Liver (tissue), 9 donors: ENCODE data around the gene EVC2. TPM values are rescaled to one million over a fixed set of nuclear protein-coding genes. Genes with fewer than 3 reads are reported as not detected.

ENCODE experiments used
- DNase-seq: peaks from one replicate; pipeline ENCODE4 v3.0.0-alpha.2; 2017; ENCODE audit warnings: low spot score
- H3K27ac ChIP-seq, 2 donors: one replicate each; pipeline ENCODE4 v1.7.0; 2013; ENCODE audit warnings: inconsistent platforms in 2 of 2, low read length in 2 of 2, control low read depth in 1 of 2, low read depth in 1 of 2, mild to moderate bottlenecking in 1 of 2
- H3K27me3 ChIP-seq, 4 donors: one replicate each; pipeline versions ENCODE4 v1.6.1 to v1.7.0; 2013; ENCODE audit warnings: low read length in 3 of 4, inconsistent platforms in 1 of 4, mild to moderate bottlenecking in 1 of 4, moderate library complexity in 1 of 4; ENCODE audit not compliant: control insufficient read depth in 4 of 4, insufficient read depth in 4 of 4
- H3K36me3 ChIP-seq, 4 donors: one replicate each; pipeline versions ENCODE4 v1.6.1 to v1.7.0; 2013; ENCODE audit warnings: low read length in 3 of 4, mild to moderate bottlenecking in 3 of 4, low read depth in 1 of 4, moderate library complexity in 1 of 4; ENCODE audit not compliant: control insufficient read depth in 4 of 4, insufficient read depth in 3 of 4
- H3K4me1 ChIP-seq, 4 donors: one replicate each; pipeline versions ENCODE4 v1.6.1 to v1.7.0; 2013; ENCODE audit warnings: low read length in 3 of 4, mild to moderate bottlenecking in 3 of 4, moderate library complexity in 1 of 4; ENCODE audit not compliant: control insufficient read depth in 4 of 4, insufficient read depth in 4 of 4
- H3K4me3 ChIP-seq, 3 donors: one replicate each; pipeline versions ENCODE4 v1.6.1 to v1.7.0; 2013; ENCODE audit warnings: low read length in 3 of 3, control low read depth in 1 of 3, low read depth in 1 of 3, mild to moderate bottlenecking in 1 of 3
- H3K9ac ChIP-seq, 2 donors: one replicate each; pipeline ENCODE4 v1.7.0; 2013; ENCODE audit warnings: low read length in 2 of 2, mild to moderate bottlenecking in 2 of 2, moderate library complexity in 2 of 2, control low read depth in 1 of 2, low read depth in 1 of 2
- H3K9me3 ChIP-seq, 4 donors: one replicate each; pipeline versions ENCODE4 v1.6.1 to v1.7.0; 2013; ENCODE audit warnings: low read length in 3 of 4; ENCODE audit not compliant: control insufficient read depth in 4 of 4
- CTCF ChIP-seq: fragments of 150-350 bp; IDR thresholded peaks from 2 replicates; pipeline ENCODE4 v1.5.1; 2017; ENCODE audit warnings: improper control_type of control experiment, low read depth, low read length; ENCODE audit not compliant: missing input control
- EGR1 ChIP-seq, 2 donors: IDR thresholded peaks; 2 replicates each; pipeline ENCODE4 v1.6.1; 2016 to 2018; ENCODE audit warnings: antibody characterized with exemption in 2 of 2, low read depth in 2 of 2
- FOXA1 ChIP-seq: IDR thresholded peaks from 2 replicates; pipeline ENCODE4 v1.6.1; 2016; ENCODE audit warnings: antibody characterized with exemption
- FOXA2 ChIP-seq: IDR thresholded peaks from 2 replicates; pipeline ENCODE4 v1.6.1; 2016; ENCODE audit warnings: antibody characterized with exemption
- GABPA ChIP-seq, 2 donors: IDR thresholded peaks in 1 of 2; conservative IDR thresholded peaks in 1 of 2; 2 replicates each; pipeline ENCODE4 v1.6.1; 2016; ENCODE audit warnings: antibody characterized with exemption in 2 of 2, mild to moderate bottlenecking in 1 of 2, moderate library complexity in 1 of 2
- HNF4A ChIP-seq, 2 donors: conservative IDR thresholded peaks; 2 replicates each; pipeline ENCODE4 v1.6.1; 2016; ENCODE audit warnings: antibody characterized with exemption in 2 of 2, mild to moderate bottlenecking in 2 of 2
- HNF4G ChIP-seq: IDR thresholded peaks from 2 replicates; pipeline ENCODE4 v1.6.1; 2016; ENCODE audit warnings: antibody characterized with exemption
- JUND ChIP-seq, 2 donors: IDR thresholded peaks; 2 replicates each; pipeline ENCODE4 v1.6.1; 2016; ENCODE audit warnings: antibody characterized with exemption in 2 of 2
- NR2F2 ChIP-seq: IDR thresholded peaks from 2 replicates; pipeline ENCODE4 v1.6.1; 2016; ENCODE audit warnings: antibody characterized with exemption
- RAD21 ChIP-seq, 2 donors: IDR thresholded peaks; 2 replicates each; pipeline ENCODE4 v1.6.1; 2016; ENCODE audit warnings: antibody characterized with exemption in 2 of 2, mild to moderate bottlenecking in 2 of 2
- REST ChIP-seq: IDR thresholded peaks from 2 replicates; pipeline ENCODE4 v1.6.1; 2016; ENCODE audit warnings: antibody characterized with exemption, mild to moderate bottlenecking
- RXRA ChIP-seq, 2 donors: IDR thresholded peaks; 2 replicates each; pipeline ENCODE4 v1.6.1; 2017 to 2018; ENCODE audit warnings: antibody characterized with exemption in 2 of 2, mild to moderate bottlenecking in 1 of 2
- SP1 ChIP-seq: IDR thresholded peaks from 2 replicates; pipeline ENCODE4 v1.6.1; 2018; ENCODE audit warnings: antibody characterized with exemption, mild to moderate bottlenecking
- TAF1 ChIP-seq: conservative IDR thresholded peaks from 2 replicates; pipeline ENCODE4 v1.6.1; 2016; ENCODE audit warnings: antibody characterized with exemption, mild to moderate bottlenecking
- YY1 ChIP-seq: IDR thresholded peaks from 2 replicates; pipeline ENCODE4 v1.6.1; 2016; ENCODE audit warnings: antibody characterized with exemption, mild to moderate bottlenecking
- ZBTB33 ChIP-seq: IDR thresholded peaks from 2 replicates; pipeline ENCODE4 v1.6.1; 2016; ENCODE audit warnings: antibody characterized with exemption
- WGBS: extraction: QIAGEN DNeasy Blood & Tissue Kit; methylation state at CpG from one replicate; pipeline ENCODE4 v1.1.7; 2013; 5-methylcytosine and 5-hydroxymethylcytosine counted together
- polyA plus RNA-seq, 2 donors: library from polyadenylated mRNA; stranded (reverse) in 1 of 2; unstranded in 1 of 2; fragments of 200-250 nt in 1 of 2; fragments of >200 nt in 1 of 2; fragmentation: Nextera tagmentation in 1 of 2; extraction: Ambion mirVana in 1 of 2; gene quantifications; one replicate each; pipeline versions ENCODE4 v1.2.1 to v1.2.3, GENCODE V29; 2013 to 2015
- total RNA-seq, 2 donors: library from RNA; depleted of rRNA; stranded (reverse); fragments of >200 nt; gene quantifications; one replicate each; pipeline ENCODE4 v1.2.3, GENCODE V29; 2014
- TF ChIP-seq, protein P1 (sequence below): IDR thresholded peaks from 2 replicates; pipeline ENCODE4 v1.6.1; 2016; ENCODE audit warnings: antibody characterized with exemption
- TF ChIP-seq, protein P2 (sequence below): IDR thresholded peaks from 2 replicates; pipeline ENCODE4 v1.6.1; 2016; ENCODE audit warnings: antibody characterized with exemption
- donor health status: healthy.
- donor health status: healthy.
- donor health status: healthy.
- donor health status: healthy.
- donor health status: healthy.

The EVC2 gene
- total and polyA plus RNA-seq, 4 donors: 0.26 to 1.3 (median 0.57) TPM

- TF ChIP-seq REST (no peak), GABPA (IDR thresholded peaks at IDR 0.05 in 1 of 2, conservative IDR thresholded peaks at IDR 0.05 in 1 of 2) (no peak), TAF1 (no peak), HNF4A (conservative IDR thresholded peaks at IDR 0.05) (no peak), RXRA (IDR thresholded peaks at IDR 0.05) (no peak), FOXA2 (no peak), CTCF (no peak), NR2F2 (no peak), SP1 (no peak), EGR1 (IDR thresholded peaks at IDR 0.05; ENCODE audit: low read depth in 2 of 2) (no peak), HNF4G (no peak), RAD21 (IDR thresholded peaks at IDR 0.05) (no peak), FOXA1 (no peak), YY1 (no peak), ZBTB33 (no peak), JUND (IDR thresholded peaks at IDR 0.05) (no peak)
- TF ChIP-seq, protein P1, sequence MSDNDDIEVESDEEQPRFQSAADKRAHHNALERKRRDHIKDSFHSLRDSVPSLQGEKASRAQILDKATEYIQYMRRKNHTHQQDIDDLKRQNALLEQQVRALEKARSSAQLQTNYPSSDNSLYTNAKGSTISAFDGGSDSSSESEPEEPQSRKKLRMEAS: no peak
- TF ChIP-seq, protein P2, sequence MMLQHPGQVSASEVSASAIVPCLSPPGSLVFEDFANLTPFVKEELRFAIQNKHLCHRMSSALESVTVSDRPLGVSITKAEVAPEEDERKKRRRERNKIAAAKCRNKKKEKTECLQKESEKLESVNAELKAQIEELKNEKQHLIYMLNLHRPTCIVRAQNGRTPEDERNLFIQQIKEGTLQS: no peak
- H3K27ac ChIP-seq: no peak overlapping the region
- H3K9ac ChIP-seq: no peak overlapping the region
- peaks cover 0 to 5% (median 0%) of the 10 kb centered on the region in 4 donors for H3K9me3 ChIP-seq
- 86% methylated on average over 13 of the region's 13 CpGs for WGBS
- H3K4me3 ChIP-seq: no peak overlapping the region
- H3K27me3 ChIP-seq: peaks cover 0 to 3% (median 0%) of the 10 kb centered on the region in 4 donors
- H3K36me3 ChIP-seq: no peaks in the 10 kb centered on the region
- DNase-seq: no peak
- no peaks in the 10 kb centered on the region for H3K4me1 ChIP-seq
Observed at GRCh38 chr4:5636766-5637670, 71.3 kb downstream of the EVC2 start.
